DMS79 treated with DMSO at 0.1 percent for 48 hours (cell line): Measurements from ENCODE around the gene FH.

Source experiments
- DNase-seq: peaks from one replicate; lab custom pipeline; 2025; lab: John Stamatoyannopoulos, UW

The FH gene

GRCh38 chr1:241457421-241457820, 62.1 kb downstream of the FH start:
- DNase-seq = no peak

- no peak for DNase-seq
These were observed 62.8 kb downstream of the FH start for GRCh38 chr1:241456743-241457142.

- no peak for DNase-seq
These were observed 65.8 kb downstream of the FH start for GRCh38 chr1:241453732-241454131.

- no peak for DNase-seq
These were observed 67.6 kb downstream of the FH start for GRCh38 chr1:241451956-241452355.
